Activated CD8-positive, alpha-beta memory T cell treated with anti-CD3 and anti-CD28 coated beads, Interleukin-2, amount 50 U/mL, for 1 hour (primary cell): Measurements from ENCODE around the gene C1orf159.

ENCODE experiments used
- DNase-seq: peaks from one replicate; pipeline ENCODE4 v3.0.0-alpha.2; 2020; ENCODE audit errors: extremely low read depth

C1orf159 gene

DNA sequence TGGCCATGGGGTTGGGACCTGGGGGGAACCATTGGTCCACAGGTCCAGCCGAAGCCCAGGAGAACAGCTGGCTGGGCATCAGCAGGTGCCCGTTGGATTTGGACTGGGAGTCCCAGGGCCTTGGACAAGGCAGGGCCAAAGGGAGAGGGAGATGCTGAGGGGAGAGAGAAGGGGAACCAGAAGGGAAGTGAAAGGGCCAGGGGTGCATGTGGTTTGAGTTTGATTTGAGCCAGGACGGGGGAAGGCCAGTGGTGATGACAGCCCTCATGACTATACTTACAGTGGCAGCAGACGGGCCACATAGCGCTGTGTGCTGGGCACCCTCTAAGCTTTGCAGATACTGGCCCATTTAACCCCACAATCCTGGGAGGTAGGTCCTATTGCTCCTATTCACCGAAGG is 77.2 kb downstream of the C1orf159 start:
- no peak for DNase-seq

DNA sequence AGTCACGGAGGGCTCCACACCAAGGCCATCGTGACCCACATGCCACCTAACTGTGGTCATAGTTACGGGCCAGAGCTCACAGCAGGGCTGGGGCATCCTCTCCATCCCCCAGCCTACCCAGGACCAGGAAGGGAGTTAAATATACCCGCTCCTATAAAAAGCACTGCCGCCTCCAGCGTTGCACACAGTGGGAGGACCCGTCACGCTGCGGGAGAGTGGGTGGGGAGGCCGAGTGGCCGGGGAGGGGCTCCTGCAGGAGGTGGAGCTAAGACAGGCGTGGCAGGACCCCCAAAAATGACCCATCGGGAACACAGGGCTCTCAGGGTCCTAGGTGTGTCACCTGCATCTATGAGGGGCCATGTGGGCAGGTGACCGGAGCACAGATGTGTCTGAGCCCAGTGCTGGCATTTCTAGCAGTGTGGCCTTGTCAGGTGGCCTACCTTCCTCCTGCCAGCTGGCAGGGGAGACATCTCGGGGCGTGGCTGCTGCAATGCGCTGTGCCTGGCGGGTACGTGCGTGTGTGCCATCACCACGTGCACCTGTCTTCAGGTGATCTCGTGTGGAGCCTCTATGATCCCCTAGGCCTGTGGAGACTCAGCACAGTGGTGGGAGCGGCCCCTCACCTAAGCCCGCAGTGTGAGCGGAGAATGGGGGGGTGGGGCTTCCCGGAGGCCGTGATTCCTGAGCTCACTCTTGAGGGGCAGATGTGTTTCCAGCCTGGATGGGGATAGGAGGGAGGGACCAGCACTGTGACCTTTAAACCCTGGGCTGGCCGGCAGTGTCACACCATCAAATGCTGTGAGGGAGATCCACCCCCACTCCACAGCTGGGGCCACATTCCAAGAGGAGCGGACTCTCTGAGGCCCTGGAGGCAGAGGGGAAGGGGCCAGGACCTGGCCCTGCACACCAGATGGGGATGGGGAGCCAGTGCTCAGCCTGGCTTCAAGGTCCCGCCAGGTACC is 78.2 kb downstream of the C1orf159 start:
- no peak for DNase-seq

DNA sequence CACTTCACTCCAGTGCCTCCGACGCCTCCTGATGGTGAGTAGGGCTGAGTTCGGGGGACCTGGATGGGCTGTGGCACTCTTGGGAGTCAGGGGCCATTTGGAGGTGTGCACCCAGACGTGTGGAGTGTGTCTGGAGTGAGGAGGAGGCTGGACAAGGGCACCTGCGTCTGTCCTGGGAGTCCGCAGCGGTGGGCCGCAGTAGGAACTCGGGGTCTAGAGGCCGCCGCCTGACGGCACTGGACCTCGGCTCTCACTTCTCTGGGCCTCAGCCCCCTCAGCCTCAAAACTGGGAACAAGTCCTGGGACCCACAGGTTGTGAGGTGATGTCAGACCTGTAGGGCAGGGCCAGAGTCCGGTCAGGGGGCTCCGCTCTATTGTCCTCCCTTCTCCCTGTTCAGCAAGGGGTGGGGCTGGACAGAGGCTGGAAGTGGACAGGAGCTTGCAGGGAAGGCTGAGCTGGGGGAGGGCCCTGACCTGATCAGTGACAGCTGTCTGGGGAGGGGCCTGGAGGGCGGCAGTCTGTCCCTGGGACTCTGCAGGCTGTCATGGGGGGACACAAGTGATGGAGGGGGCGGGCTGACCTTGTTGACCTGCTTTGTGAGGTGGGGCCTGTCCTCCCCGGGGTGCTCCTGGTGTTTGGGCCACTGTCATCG is 80.5 kb downstream of the C1orf159 start:
- DNase-seq, result no peak

DNA sequence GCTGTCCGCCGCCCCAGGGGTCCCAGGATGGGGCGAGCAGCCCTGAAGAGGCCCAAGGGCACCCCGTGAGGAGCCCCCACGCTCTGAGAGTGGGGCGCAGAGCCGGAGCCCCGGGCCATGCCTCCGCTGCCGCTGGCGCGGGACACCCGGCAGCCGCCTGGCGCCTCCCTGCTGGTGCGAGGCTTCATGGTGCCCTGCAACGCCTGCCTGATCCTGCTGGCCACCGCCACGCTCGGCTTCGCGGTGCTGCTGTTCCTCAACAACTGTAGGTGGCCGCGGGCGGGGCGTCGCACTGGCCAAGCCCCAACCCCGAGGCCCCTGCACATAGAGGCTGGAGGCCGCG is 81.5 kb downstream of the C1orf159 start:
- no peak for DNase-seq

DNA sequence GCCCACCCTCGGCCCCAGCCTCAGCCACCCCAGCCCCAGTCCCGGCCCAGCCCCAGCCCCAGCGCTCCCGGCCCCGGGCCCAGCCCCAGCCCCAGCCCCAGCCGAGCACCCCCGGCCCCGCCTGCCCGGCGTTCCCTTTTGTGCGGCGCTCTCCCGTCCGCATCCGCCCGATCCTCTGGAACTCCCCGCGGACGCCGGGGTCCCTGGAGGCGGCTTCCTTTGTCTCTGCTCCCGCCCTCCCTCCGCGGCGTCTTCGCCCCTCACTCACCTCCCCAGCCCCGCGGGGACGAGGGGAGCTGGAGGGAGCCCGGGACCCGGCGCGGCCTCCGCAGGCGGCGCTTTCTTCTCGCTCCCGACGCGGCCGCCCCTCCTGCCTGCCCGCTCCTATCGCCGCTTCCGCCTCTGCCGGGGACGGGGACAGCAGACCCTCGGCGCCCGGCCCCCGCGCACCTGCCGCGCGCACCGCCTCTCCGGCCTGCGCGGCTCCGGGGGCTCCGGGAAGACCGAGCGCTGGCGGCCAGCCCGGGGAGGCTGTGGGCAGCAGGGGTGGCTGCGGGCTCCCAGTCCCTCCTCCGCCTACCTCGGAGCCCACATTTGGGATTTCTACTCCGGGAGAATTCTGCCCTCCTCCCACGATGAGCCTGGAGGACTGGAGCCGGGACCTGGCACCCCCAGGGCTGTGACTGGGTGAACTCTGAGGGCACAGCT is 82.0 kb downstream of the C1orf159 start:
- no peak for DNase-seq

DNA sequence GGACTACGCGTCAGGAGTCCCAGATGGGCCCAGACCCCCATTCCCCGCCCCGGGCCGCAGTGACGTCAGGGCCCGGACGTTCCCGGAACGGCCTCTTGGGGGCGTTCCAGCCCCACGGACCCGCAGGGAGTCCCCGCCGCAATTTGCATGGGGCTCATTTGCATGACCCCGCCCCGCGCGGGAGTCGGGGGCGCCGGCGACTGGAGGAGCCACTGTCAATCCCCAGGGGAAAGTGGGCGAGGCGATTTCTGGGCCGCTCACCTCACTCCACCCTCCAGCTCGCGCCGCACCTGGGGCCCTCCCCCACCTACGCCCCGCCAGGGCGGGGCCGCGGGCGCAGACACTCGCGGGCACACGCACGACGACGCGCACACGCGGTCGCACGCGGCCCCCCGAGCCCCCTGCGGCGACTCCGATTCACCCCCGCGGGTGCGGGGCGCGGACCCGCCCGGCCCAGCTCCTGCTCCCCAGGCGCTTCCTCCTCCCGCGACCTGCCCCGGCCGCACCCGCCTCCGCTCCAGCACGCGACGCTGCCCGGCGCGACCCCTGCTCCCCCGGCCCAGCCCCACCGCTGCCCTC is 82.8 kb downstream of the C1orf159 start:
- peak; percentile 86 for DNase-seq

DNA sequence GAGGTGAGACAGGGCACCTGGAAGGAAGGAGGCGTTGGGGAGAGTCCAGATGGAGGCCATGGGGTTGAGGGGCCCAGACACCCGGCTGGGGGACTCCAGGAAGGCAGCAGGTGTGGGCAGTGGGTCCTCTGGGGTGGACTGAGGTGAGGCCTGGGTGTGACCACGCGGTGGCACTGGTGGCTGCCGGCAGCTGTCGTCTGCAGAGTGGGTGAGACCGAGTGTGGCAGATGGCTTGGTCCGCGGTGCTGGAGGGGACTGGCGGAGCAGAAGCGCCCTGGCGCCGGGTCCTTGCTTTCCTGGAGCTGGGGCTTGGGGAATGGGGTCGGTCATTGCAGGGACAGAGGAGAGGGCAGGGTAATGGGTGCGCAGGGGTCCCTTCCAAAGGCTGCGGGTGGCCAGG is 83.5 kb downstream of the C1orf159 start:
- no peak for DNase-seq
